Trophoblast cell (in vitro differentiated cells and primary cell): ENCODE data around the gene STRBP.

Experiments
- DNase-seq, 2 donors: peaks; one replicate each; pipeline ENCODE4 v3.0.0-alpha.2; 2016
- H2AFZ ChIP-seq: 2 replicates; pipeline ENCODE4 v1.6.1; 2013; ENCODE audit warnings: low read length, moderate library complexity, mild to moderate bottlenecking; ENCODE audit not compliant: insufficient read depth, poor library complexity
- H2AK5ac ChIP-seq: 2 replicates; pipeline ENCODE4 v1.6.1; 2013; ENCODE audit warnings: mild to moderate bottlenecking, low read length
- H2BK120ac ChIP-seq: 2 replicates; pipeline ENCODE4 v1.6.1; 2013; ENCODE audit warnings: low read length, mild to moderate bottlenecking, moderate library complexity; ENCODE audit not compliant: insufficient read depth, poor library complexity
- H2BK12ac ChIP-seq: 2 replicates; pipeline ENCODE4 v1.6.1; 2013; ENCODE audit warnings: mild to moderate bottlenecking, low read length, moderate library complexity
- H2BK5ac ChIP-seq: 2 replicates; pipeline ENCODE4 v1.6.1; 2013; ENCODE audit warnings: low read length, low read depth, moderate library complexity, mild to moderate bottlenecking; ENCODE audit not compliant: poor library complexity
- H3K14ac ChIP-seq: 2 replicates; pipeline ENCODE4 v1.6.1; 2013; ENCODE audit warnings: mild to moderate bottlenecking, low read length
- H3K18ac ChIP-seq: 2 replicates; pipeline ENCODE4 v1.6.1; 2013; ENCODE audit warnings: mild to moderate bottlenecking, low read length
- H3K23ac ChIP-seq: 2 replicates; pipeline ENCODE4 v1.6.1; 2013; ENCODE audit warnings: low read length
- H3K27ac ChIP-seq: 2 replicates; pipeline ENCODE4 v1.5.1; 2013; ENCODE audit warnings: low read depth, mild to moderate bottlenecking, inconsistent platforms, low read length, moderate library complexity
- H3K27me3 ChIP-seq: 2 replicates; pipeline ENCODE4 v1.6.1; 2013; ENCODE audit warnings: inconsistent platforms, mild to moderate bottlenecking, low read length, moderate library complexity; ENCODE audit not compliant: insufficient read depth
- H3K36me3 ChIP-seq, 2 experiments: 1 replicate in 1 of 2; 2 replicates in 1 of 2; pipeline ENCODE4 v1.6.1; 2013; ENCODE audit warnings: low read length in 2 of 2, mild to moderate bottlenecking in 2 of 2, moderate library complexity in 1 of 2; ENCODE audit not compliant: insufficient read depth in 2 of 2, control insufficient read depth in 1 of 2
- H3K4ac ChIP-seq: 2 replicates; pipeline ENCODE4 v1.6.1; 2013; ENCODE audit warnings: low read depth, mild to moderate bottlenecking, low read length, moderate library complexity
- H3K4me1 ChIP-seq, 2 experiments: 1 replicate in 1 of 2; 2 replicates in 1 of 2; pipeline ENCODE4 v1.6.1; 2013; ENCODE audit warnings: low read length in 2 of 2, mild to moderate bottlenecking in 2 of 2, moderate library complexity in 1 of 2; ENCODE audit not compliant: insufficient read depth in 2 of 2, control insufficient read depth in 1 of 2
- H3K4me2 ChIP-seq: 2 replicates; pipeline ENCODE4 v1.6.1; 2013; ENCODE audit warnings: inconsistent platforms, mild to moderate bottlenecking, low read length, moderate library complexity
- H3K4me3 ChIP-seq: 2 replicates; pipeline ENCODE4 v1.5.1; 2013; ENCODE audit warnings: mild to moderate bottlenecking, low read depth, low read length, inconsistent platforms
- H3K79me1 ChIP-seq: one replicate; pipeline ENCODE4 v1.6.1; 2013; ENCODE audit warnings: low read length
- H3K79me2 ChIP-seq: 2 replicates; pipeline ENCODE4 v1.6.1; 2013; ENCODE audit warnings: low read length, mild to moderate bottlenecking; ENCODE audit not compliant: control insufficient read depth, insufficient read depth, poor library complexity
- H3K9ac ChIP-seq: 2 replicates; pipeline ENCODE4 v1.6.1; 2013; ENCODE audit warnings: mild to moderate bottlenecking, low read length
- H3K9me3 ChIP-seq: 2 replicates; pipeline ENCODE4 v1.6.1; 2013; ENCODE audit warnings: low read depth, mild to moderate bottlenecking, control low read depth, inconsistent platforms, low read length; ENCODE audit not compliant: insufficient read depth
- H4K12ac ChIP-seq: 2 replicates; pipeline ENCODE4 v1.6.1; 2013; ENCODE audit warnings: low read depth, mild to moderate bottlenecking, low read length, moderate library complexity
- H4K8ac ChIP-seq: 2 replicates; pipeline ENCODE4 v1.6.1; 2013; ENCODE audit warnings: low read depth, mild to moderate bottlenecking, low read length, moderate library complexity
- H4K91ac ChIP-seq: one replicate; pipeline ENCODE4 v1.6.1; 2013; ENCODE audit warnings: low read depth, mild to moderate bottlenecking, low read length, moderate library complexity
- WGBS: extraction: QIAGEN DNeasy Blood & Tissue Kit; methylation state at CpG from one replicate; pipeline ENCODE4 v1.1.7; 2013; ENCODE audit warnings: missing lambda C conversion rate; ENCODE audit not compliant: insufficient read length, insufficient coverage; ENCODE audit errors: extremely low coverage; 5-methylcytosine and 5-hydroxymethylcytosine counted together

The STRBP gene

DNA sequence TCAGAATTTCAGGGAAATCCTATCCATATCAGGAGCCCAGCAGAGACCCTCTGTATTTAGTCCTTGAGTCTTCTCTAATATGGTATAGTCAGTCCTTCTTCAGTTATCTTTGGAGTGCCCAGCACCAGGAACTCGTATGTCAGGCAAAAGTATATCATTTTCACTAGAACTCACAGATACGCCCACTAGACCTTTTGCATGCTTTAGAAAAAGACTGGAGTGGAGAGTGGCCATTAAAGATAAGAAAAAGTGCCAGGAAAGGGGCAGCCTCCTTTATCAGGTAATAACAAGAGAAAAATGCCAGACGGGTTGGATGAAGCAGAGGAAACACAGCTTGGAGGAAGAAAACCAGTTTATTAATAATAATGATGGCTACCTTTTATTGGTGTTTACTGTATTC, 171.4 kb downstream of the STRBP start:
- H2BK12ac ChIP-seq = no peak overlapping the region
- H2BK5ac ChIP-seq = no peak overlapping the region
- no peak overlapping the region for H2AK5ac ChIP-seq
- H3K4ac ChIP-seq = no peak overlapping the region
- H3K23ac ChIP-seq = no peak overlapping the region
- no peaks in the 10 kb centered on the region for H3K79me2 ChIP-seq
- H4K8ac ChIP-seq = no peak overlapping the region
- H2BK120ac ChIP-seq = no peak overlapping the region
- no peaks in the 10 kb centered on the region for H3K79me1 ChIP-seq
- H3K4me3 ChIP-seq = no peak overlapping the region
- H3K4me1 ChIP-seq = peaks cover 0 to 2% of the 10 kb centered on the region in 2 experiments
- H3K9me3 ChIP-seq = no peaks in the 10 kb centered on the region
- H3K18ac ChIP-seq = no peak overlapping the region
- no peak overlapping the region for H4K91ac ChIP-seq
- no peaks in the 10 kb centered on the region for H3K27me3 ChIP-seq
- peaks cover 15 to 45% of the 10 kb centered on the region in 2 experiments for H3K36me3 ChIP-seq
- H2AFZ ChIP-seq = no peak overlapping the region
- WGBS = no CpG with 5 or more reads among the region's 3 CpGs
- no peak overlapping the region for H4K12ac ChIP-seq
- no peak overlapping the region for H3K4me2 ChIP-seq
- H3K9ac ChIP-seq = no peak overlapping the region
- no peak for DNase-seq
- H3K14ac ChIP-seq = no peak overlapping the region
- H3K27ac ChIP-seq = no peak overlapping the region

DNA sequence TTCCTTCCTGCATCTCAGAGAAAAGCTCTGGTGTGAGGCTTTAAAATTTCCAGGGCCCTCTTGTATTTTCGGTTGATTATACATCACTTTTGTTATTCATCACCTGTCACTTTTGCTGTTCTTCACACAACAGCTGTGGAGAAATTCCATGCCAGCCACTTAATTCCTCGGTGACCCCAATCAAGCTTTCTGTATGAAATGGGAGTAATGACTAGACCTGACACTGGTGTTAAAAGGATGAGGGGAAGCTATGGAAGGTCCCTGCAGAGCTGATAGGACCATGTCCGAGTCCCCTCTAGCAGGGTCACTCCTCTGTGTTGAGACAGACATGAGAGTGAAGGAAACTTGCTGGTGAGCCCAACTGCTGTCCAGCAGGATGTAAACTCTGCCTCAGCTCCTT, 175.2 kb downstream of the STRBP start:
- Histone ChIP-seq H2BK120ac (no peak overlapping the region), H3K23ac (no peak overlapping the region), H4K91ac (no peak overlapping the region), H2AK5ac (no peak overlapping the region), H3K36me3 (peaks cover 5 to 35% of the 10 kb centered on the region in 2 experiments), H3K4me3 (no peak overlapping the region), H3K18ac (no peak overlapping the region), H4K8ac (no peak overlapping the region), H4K12ac (no peak overlapping the region), H3K9me3 (no peaks in the 10 kb centered on the region), H3K4ac (no peak overlapping the region), H2AFZ (no peak overlapping the region), H3K4me1 (peaks cover 0 to 2% of the 10 kb centered on the region in 2 experiments), H3K9ac (no peak overlapping the region), H3K14ac (no peak overlapping the region), H3K79me1 (no peaks in the 10 kb centered on the region), H2BK5ac (no peak overlapping the region), H2BK12ac (no peak overlapping the region), H3K27ac (no peak overlapping the region), H3K27me3 (no peaks in the 10 kb centered on the region), H3K79me2 (no peaks in the 10 kb centered on the region), H3K4me2 (no peak overlapping the region)
- no CpG with 5 or more reads among the region's 3 CpGs for WGBS
- no peak for DNase-seq

DNA sequence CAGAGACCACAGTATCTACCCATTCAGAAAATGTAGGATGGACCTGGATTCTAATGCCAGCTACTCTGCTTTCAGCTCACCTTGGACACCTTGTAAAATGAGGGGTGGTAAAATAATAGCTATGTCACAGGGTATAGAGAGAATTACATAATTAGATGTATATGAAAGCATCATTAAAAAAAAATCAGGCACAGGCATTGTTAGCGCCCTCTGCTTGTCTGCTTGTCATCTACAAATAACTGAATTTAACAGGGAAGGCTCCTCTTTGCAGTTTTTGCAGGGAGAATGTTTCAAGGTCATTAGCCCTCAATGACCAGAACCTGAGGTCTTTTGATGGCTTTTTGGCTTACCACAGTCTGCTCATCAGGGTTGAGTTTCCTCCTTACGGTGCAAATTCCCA, 176.9 kb downstream of the STRBP start:
- Histone ChIP-seq H2BK12ac (no peak overlapping the region), H3K23ac (no peak overlapping the region), H2BK5ac (no peak overlapping the region), H3K14ac (no peak overlapping the region), H3K27me3 (no peaks in the 10 kb centered on the region), H3K9me3 (no peaks in the 10 kb centered on the region), H2BK120ac (no peak overlapping the region), H3K4me1 (no peaks in the 10 kb centered on the region), H3K4me3 (no peak overlapping the region), H3K79me1 (no peaks in the 10 kb centered on the region), H4K12ac (no peak overlapping the region), H4K8ac (no peak overlapping the region), H3K9ac (no peak overlapping the region), H3K18ac (no peak overlapping the region), H2AFZ (no peak overlapping the region), H4K91ac (no peak overlapping the region), H3K4ac (no peak overlapping the region), H3K4me2 (no peak overlapping the region), H2AK5ac (no peak overlapping the region), H3K27ac (no peak overlapping the region), H3K79me2 (no peaks in the 10 kb centered on the region), H3K36me3 (peaks cover 5 to 27% of the 10 kb centered on the region in 2 experiments)
- DNase-seq = no peak
- no CpG with 5 or more reads among the region's 2 CpGs for WGBS

DNA sequence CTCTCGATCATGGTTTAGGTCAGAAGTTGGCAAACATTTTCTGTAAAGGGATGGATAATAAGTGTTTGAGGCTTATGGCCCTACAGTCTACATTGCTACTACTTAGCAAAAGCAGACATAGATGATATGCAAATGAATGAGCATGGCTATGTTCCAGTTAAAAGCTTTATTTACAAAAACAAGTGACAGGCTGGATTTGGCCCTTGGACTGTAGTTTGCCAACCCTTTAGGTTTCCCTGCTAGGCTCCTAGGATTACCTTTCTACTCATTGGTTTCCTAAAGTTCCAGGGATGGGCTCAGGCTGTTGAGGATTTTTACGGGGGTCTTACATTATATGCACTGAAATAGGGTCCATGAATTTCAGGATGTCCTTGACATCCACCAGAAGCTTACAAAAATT, 177.4 kb downstream of the STRBP start:
- Histone ChIP-seq H2BK12ac (no peak overlapping the region), H4K91ac (no peak overlapping the region), H2AK5ac (no peak overlapping the region), H4K12ac (no peak overlapping the region), H3K23ac (no peak overlapping the region), H3K9me3 (no peaks in the 10 kb centered on the region), H3K4me2 (no peak overlapping the region), H3K27ac (no peak overlapping the region), H3K4ac (no peak overlapping the region), H3K36me3 (peaks cover 5 to 26% of the 10 kb centered on the region in 2 experiments), H2BK120ac (no peak overlapping the region), H3K79me2 (no peaks in the 10 kb centered on the region), H4K8ac (no peak overlapping the region), H3K27me3 (no peaks in the 10 kb centered on the region), H3K18ac (no peak overlapping the region), H3K4me1 (no peaks in the 10 kb centered on the region), H3K9ac (no peak overlapping the region), H3K14ac (no peak overlapping the region), H3K4me3 (no peak overlapping the region), H2AFZ (no peak overlapping the region), H3K79me1 (no peaks in the 10 kb centered on the region), H2BK5ac (no peak overlapping the region)
- WGBS = no CpG with 5 or more reads among the region's 2 CpGs
- no peak for DNase-seq
